ENCODE data around the gene H1-8.
"Not testable (repeated sequence)": the region's sequence is repeated elsewhere in the genome, so short reads cannot be mapped to it uniquely, and the experiment has no call there.

The H1-8 gene

GRCh38 chr3:129515108-129515820 lies 27.7 kb upstream of the H1-8 start:
- not testable (repeated sequence) for DNase-seq (ENCODE audit: low spot score)

- DNase-seq (ENCODE audit: low spot score): not testable (repeated sequence)
These were observed 27.0 kb upstream of the H1-8 start for GRCh38 chr3:129515821-129516432.

- no peak for DNase-seq (ENCODE audit: low spot score)
These were observed 25.5 kb upstream of the H1-8 start for GRCh38 chr3:129517516-129517915.

- no peak for DNase-seq (ENCODE audit: low spot score)
These were observed 24.9 kb upstream of the H1-8 start for GRCh38 chr3:129518038-129518561.

- DNase-seq (ENCODE audit: low spot score): no peak
These were observed 24.4 kb upstream of the H1-8 start for GRCh38 chr3:129518581-129518980.

- DNase-seq (ENCODE audit: low spot score): no peak
These were observed 23.5 kb upstream of the H1-8 start for GRCh38 chr3:129519449-129519848.

GRCh38 chr3:129519896-129520715 lies 22.9 kb upstream of the H1-8 start:
- DNase-seq (ENCODE audit: low spot score): no peak

- DNase-seq (ENCODE audit: low spot score): no peak
These were observed 22.0 kb upstream of the H1-8 start for GRCh38 chr3:129520960-129521359.

- no peak for DNase-seq (ENCODE audit: low spot score)
These were observed 21.4 kb upstream of the H1-8 start for GRCh38 chr3:129521611-129522010.

GRCh38 chr3:129522953-129523352 lies 20.0 kb upstream of the H1-8 start:
- no peak for DNase-seq (ENCODE audit: low spot score)

GRCh38 chr3:129524081-129524480 lies 18.9 kb upstream of the H1-8 start:
- DNase-seq (ENCODE audit: low spot score): no peak

- no peak for DNase-seq (ENCODE audit: low spot score)
These were observed 17.5 kb upstream of the H1-8 start for GRCh38 chr3:129525341-129525968.

GRCh38 chr3:129526121-129526900 lies 16.7 kb upstream of the H1-8 start:
- DNase-seq (ENCODE audit: low spot score): no peak

GRCh38 chr3:129527262-129527661 lies 15.7 kb upstream of the H1-8 start:
- no peak for DNase-seq (ENCODE audit: low spot score)

GRCh38 chr3:129528589-129529100 lies 14.3 kb upstream of the H1-8 start, which contains the start of gene RHO:
Gene RHO, plus strand, starts transcription at chr3:129528639. Its CDS starts 95 bp downstream, at chr3:129528734.
- no peak for DNase-seq (ENCODE audit: low spot score)

- DNase-seq (ENCODE audit: low spot score): no peak
These were observed 13.4 kb upstream of the H1-8 start for GRCh38 chr3:129529436-129530210.

- no peak for DNase-seq (ENCODE audit: low spot score)
These were observed 12.7 kb upstream of the H1-8 start for GRCh38 chr3:129530251-129530791.

GRCh38 chr3:129530821-129531220 lies 12.2 kb upstream of the H1-8 start:
- DNase-seq (ENCODE audit: low spot score): no peak

- no peak for DNase-seq (ENCODE audit: low spot score)
These were observed 11.3 kb upstream of the H1-8 start for GRCh38 chr3:129531699-129532098.

- no peak for DNase-seq (ENCODE audit: low spot score)
These were observed 10.7 kb upstream of the H1-8 start for GRCh38 chr3:129532261-129532660.

Measured in HuH-7 (cell line).